ENCODE data around the gene RPL36.
"Not testable (repeated sequence)": the region's sequence is repeated elsewhere in the genome, so short reads cannot be mapped to it uniquely, and the experiment has no call there.

Gene RPL36

DNA sequence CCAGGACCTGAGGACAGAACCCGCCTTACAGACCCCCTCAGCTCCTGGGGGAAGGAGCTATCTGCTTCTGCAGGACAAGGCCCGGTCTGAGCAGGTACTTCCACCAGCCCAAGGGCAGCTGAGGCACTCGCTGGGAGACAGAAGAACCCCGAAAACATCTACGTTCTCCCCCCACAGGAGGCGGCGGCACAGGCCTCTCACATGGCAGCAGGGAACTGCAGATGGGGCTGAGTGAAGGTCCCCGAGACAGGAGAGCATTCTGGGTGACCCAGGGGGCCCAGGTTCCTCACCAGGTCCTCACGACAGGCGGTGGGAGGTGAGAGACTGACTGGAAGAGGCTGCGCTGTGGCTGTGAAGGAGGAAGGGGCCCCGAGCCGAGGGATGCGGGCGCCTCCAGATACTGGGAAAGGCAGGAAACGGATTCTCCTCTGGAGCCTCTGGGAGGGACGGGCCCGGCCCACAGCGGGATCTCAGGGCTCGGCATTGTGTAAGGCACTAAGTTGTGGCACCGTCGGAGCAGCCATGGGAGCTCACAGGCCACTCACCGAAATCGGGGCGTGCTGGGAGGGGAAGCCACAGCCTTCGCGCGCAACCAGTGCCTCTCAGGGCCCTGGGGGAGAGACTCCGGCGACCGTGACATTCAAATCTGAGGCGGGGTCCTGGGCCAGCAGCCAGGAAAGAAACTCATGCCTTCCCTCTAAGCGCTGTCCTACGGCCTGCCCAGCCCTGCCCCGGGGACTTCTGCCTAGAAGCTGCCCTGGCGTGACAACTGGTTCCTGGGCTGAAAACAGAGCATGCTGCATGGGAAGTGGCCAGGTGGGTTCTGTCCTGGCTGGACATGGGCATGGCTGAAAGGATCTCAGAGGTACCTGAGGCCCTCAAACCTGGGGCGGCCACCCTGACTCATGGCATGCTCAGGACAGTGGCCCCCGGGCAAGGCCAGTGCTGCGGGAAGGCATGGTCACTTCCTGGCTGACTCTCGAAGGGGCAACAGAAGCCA lies 14.0 kb downstream of the RPL36 start:
- in situ Hi-C loops (cut with HindIII; ENCODE audit: low sequenced_read_pairs): no loop called here

DNA sequence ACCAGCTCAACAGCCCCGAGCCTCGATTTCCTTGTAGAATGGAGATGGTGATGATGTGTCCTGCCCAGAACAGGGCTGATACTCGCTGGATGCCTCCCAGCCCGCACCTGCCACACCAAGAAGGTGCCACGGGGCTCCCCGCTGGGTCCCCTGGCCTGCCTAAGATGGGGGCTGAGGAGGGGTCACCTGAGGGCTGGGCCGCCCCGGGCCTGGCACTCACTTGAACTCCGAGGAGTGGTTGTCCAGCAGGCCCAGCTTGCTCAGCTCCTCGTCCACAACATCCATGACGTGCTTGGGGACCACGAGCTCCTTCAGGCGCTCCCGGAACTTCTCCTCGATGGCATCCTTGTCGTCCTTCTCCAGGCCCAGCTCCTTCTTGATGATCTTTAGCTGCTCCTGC lies 15.5 kb downstream of the RPL36 start:
- in situ Hi-C loops (cut with HindIII; ENCODE audit: low sequenced_read_pairs): no loop called here

DNA sequence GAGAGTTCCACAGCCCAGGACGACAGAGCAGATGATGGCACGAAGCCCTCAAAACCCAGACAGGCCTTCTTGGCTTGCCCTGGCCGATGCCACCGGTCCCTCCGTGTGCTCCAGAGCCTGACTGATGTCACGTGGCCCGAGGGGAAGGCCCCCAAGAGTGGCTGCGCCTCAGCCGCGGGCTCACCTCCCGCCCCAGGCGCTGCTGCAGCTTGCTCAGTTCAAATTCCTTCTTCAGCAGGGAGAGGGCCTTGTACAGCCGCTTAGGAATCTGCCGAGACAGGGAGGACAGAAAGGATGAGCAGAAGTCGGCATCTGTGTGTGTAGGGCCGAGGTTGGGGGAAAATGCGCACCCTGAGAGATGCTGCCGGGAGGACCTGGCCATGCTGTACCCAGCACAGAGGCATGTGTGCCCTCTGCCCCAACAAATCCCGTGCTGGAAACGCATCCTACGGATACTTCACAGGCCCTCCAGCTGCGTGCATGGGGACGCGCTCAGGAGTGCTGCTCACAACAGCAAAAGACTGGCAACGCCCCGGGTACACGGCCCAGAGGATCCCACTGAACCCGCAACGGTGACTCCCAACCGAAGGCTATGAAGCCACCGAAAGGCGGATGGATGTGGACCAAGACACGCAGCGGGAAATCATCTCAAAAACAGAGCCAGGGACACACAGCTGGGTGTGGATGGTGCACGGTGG lies 16.9 kb downstream of the RPL36 start:
- in situ Hi-C loops (cut with HindIII; ENCODE audit: low sequenced_read_pairs): no loop called here

DNA sequence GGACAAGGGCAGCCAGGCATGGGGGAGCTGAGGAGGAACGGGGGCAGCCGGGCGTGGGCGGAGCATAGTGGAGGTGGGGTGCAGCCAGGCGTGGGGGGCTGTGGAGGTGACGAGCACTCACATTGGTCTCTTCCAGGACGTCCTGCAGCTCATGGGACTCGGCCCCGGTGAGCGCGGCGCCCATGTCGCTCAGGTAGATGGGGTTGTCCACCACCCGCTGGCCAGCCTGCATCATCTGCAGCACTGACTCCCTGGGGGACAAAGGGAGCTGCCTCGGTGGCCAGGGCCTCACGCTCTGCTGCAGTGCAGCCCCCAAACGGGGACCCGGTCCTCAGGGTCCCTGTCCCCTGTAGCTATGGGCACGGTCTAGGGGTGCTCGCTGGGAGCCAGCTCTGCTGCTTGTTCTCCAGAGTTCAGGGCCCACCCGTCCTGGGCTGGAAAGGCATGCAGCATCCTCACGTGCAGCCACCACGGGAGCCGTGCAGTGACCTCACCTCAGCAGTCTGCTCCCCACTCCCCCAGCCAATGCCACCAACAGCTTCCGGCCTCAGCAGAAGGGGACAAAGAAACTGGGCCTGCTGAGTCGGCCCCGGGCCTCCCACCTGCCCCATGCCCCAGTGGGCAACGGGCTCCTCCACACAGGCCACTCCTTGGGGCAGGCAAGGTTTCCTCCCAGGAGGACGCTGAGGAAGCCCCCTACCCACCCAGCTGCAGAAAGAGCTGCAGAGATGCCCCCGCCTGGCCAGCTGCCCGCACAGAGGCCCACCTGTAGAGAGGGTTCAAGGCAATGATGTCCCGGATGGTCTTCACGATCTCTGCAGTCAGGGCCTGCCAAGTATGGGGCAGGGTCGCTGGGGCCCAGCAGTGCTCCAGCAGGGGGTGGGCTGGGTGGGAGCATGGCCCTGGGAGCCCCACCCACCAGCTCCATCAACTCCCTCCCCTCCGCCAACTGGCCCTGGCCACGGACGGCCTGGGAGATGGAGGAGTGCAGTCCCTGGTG lies 17.8 kb downstream of the RPL36 start:
- in situ Hi-C loops (cut with HindIII; ENCODE audit: low sequenced_read_pairs): no loop called here

- in situ Hi-C loops (cut with HindIII; ENCODE audit: low sequenced_read_pairs): no loop called here
Measured at GRCh38 chr19:5711025-5711424, 20.9 kb downstream of the RPL36 start.

DNA sequence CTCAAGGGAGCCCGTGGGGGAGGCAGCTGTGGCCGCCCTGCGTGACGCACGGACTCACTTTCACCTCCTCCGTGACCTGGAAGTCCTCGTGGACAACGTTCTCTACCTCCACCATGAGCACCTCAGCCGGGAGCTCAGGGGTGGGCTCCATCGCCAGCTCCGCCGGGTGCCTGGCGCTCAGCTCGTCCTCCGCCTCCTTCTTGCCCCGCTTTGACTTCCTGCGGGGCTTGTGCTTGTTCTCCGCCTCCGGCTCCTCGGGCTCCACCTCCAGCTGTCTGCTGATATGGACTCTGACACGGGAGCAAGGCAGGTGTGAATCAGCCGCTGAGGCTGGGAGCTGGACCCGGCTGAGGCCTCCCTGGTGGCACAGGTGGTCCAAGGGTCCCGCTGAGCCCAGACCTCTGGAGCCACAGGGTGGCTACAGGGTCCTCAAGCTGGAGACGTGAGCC lies 21.6 kb downstream of the RPL36 start:
- in situ Hi-C loops (cut with HindIII; ENCODE audit: low sequenced_read_pairs): no loop called here

GRCh38 chr19:5713228-5713627 lies 23.1 kb downstream of the RPL36 start:
- in situ Hi-C loops (cut with HindIII; ENCODE audit: low sequenced_read_pairs): no loop called here

DNA sequence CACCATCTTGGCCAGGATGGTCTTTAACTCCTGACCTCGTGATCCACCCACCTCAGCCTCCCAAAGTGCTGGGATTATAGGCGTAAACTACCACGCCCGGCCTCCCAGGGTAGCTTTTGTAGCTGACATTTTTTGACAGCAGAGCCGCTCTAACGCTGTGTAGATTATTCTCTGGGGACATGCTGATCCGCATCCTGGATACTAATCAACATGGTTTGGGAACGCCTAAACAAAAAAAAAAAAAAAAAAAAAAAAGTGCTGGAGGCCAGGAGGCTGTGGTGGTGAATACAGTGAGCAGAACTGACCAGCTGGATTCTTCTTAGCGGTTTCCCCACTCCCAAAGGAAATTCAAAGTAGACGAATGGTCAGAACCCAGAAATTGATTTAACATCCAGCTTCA lies 24.7 kb downstream of the RPL36 start:
- in situ Hi-C loops (cut with HindIII; ENCODE audit: low sequenced_read_pairs): no loop called here

GRCh38 chr19:5717215-5717935 lies 27.3 kb downstream of the RPL36 start:
- in situ Hi-C loops (cut with HindIII; ENCODE audit: low sequenced_read_pairs): no loop called here

DNA sequence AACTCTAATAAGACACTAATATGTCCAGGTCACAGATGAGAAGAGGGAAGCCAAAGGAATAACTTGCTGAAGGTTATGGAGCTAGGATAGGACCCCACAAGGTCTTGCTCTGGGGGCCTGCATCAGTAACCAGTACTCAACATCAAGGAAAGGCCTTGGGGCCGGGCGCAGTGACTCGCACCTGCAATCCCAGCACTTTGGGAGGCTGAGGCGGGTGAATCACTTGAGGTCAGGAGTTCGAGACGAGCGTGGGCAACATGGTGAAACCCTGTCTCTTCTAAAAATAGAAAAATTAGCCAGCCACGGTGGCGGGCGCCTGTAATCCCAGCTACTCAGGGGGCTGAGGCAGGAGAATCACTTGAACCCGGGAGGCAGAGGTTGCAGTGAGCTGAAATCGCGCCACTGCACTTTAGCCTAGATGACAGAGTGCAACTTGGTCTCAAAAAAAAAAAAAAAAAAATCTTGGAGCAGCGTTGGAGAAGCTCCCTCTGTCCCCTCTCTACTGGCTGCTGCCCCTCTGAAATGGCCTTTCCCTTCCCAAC lies 28.0 kb downstream of the RPL36 start:
- in situ Hi-C loops (cut with HindIII; ENCODE audit: low sequenced_read_pairs): no loop called here

DNA sequence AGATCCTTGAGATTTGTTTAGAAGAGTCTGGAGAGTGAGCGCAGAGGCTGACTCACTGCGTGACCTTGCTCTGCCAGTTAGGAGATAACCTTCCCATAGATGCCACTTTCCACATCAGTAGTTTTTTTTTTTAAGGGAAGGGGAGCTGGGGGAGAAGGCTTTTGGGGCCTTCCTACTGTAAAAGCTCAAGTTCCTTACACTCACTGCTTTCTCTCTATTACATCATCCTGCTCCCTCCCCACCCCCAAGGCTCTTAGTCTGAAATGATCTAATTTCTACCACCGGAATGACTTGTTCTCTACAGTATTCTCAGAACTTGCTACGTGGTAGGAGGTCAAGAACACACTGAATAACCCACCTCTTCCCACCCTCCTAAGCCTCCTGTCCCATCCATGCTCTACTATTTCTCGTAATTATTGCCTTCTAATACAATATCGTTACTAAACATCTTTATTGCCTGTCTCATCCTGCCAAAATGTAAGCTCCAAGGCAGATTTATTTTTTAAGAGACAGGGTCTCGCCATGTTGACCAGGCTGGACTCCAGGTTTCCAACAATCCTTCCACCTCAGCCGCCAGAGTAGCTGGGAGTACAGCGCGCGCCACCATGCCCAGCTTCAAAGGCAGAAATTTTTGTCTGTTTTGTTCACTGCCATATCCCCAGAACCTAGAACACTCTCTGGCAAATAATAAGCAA lies 28.6 kb downstream of the RPL36 start:
- in situ Hi-C loops (cut with HindIII; ENCODE audit: low sequenced_read_pairs): no loop called here

DNA sequence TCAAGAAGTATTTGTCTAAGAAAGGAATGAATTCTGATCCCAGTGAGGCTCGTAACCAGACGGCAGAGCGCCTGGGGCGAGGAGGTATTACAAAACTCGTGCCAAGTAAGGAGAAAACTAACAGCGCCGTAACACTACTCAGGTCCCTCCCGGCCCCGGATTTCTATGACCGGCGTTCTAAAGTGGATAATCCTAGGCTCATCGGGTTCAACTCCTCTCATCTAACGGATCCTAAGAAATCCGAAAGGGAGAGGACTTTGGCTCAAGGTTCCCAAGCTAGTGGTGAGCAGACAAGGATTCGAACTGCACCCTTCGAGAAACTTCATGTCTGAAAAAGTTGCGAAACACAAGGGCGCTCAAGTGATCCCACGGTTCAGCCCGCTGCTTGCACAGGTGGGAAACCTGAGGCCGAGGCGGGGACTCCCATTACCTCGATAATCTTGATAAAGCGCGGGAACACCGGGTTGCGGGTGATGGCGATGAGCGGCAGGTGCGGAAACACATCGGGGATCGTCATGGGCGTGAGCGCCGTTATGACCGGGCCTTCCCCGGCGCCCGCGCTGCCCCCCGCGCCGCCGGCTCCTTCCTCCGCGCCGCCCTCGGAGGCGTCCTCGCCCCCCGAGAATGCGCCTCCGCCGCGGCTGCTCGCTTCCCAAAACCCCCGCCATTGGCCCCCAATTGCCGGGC lies 29.3 kb downstream of the RPL36 start:
- in situ Hi-C loops (cut with HindIII; ENCODE audit: low sequenced_read_pairs): no loop called here

GRCh38 chr19:5719961-5720790 lies 30.1 kb downstream of the RPL36 start, which contains the start of the genes CATSPERD and LONP1:
CATSPERD (plus strand) TSS chr19:5720637; CDS start chr19:5720738, 101 bp downstream.
LONP1 (minus strand) TSS chr19:5720146; CDS start chr19:5720132, 14 bp downstream.
- in situ Hi-C loops (cut with HindIII; ENCODE audit: low sequenced_read_pairs): no loop called here

- in situ Hi-C loops (cut with HindIII; ENCODE audit: low sequenced_read_pairs): no loop called here
Measured at GRCh38 chr19:5727453-5728050, 37.5 kb downstream of the RPL36 start.

GRCh38 chr19:5733172-5733571 lies 43.1 kb downstream of the RPL36 start:
- in situ Hi-C loops (cut with HindIII; ENCODE audit: low sequenced_read_pairs): not testable (repeated sequence)

DNA sequence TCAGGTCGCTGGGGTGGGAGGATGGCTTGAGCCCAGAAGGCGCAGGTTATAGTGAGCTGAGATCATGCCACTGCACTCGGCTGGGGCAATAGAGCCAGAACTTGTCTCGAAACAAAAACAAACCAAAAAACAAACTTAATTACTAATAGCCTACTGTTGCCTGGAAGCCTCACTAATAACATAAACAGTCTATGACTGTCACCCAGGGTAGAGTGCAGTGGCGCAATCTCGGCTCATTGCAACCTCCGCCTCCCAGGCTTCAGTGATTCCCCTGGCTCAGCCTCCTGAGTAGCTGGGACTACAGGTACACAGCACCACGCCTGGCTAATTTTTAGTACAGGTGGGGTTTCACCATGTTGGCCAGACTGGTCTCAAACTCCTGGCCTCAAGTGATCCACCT lies 48.3 kb downstream of the RPL36 start:
- in situ Hi-C loops (cut with HindIII; ENCODE audit: low sequenced_read_pairs): no loop called here
